ENCODE results near the gene KDR.

DNA sequence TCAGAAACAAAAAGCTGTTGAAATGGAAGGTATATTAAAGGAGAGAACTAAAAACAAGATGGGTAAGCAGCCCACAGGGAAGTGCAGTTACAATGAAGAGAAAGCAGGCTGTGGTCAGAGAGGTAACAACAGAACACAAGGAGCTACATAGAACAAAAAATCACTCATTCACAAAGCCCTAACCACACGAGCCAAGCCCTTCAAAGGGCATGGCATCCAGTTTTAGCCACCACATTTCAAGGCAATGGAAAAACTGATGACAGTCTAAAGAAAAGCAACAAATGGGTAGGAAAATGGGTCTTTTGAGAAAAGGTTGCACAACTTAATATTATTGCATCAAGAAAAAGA, 37.5 kb downstream of the KDR start:
- TF ChIP-seq, protein P1, sequence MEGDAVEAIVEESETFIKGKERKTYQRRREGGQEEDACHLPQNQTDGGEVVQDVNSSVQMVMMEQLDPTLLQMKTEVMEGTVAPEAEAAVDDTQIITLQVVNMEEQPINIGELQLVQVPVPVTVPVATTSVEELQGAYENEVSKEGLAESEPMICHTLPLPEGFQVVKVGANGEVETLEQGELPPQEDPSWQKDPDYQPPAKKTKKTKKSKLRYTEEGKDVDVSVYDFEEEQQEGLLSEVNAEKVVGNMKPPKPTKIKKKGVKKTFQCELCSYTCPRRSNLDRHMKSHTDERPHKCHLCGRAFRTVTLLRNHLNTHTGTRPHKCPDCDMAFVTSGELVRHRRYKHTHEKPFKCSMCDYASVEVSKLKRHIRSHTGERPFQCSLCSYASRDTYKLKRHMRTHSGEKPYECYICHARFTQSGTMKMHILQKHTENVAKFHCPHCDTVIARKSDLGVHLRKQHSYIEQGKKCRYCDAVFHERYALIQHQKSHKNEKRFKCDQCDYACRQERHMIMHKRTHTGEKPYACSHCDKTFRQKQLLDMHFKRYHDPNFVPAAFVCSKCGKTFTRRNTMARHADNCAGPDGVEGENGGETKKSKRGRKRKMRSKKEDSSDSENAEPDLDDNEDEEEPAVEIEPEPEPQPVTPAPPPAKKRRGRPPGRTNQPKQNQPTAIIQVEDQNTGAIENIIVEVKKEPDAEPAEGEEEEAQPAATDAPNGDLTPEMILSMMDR (IDR thresholded peaks at IDR 0.05) = no peak
- TF ChIP-seq EP300 (IDR thresholded peaks at IDR 0.05) = no peak
- no peak for TF ChIP-seq POLR2A (IDR thresholded peaks at IDR 0.05)
- TF ChIP-seq POLR2AphosphoS5 (IDR thresholded peaks at IDR 0.05) = no peak

All from gastroesophageal sphincter (tissue), 3 donors.